Adrenal gland (tissue), 12 donors: Measurements from ENCODE around the gene CCN5. TPM values are rescaled to one million over a fixed set of nuclear protein-coding genes. Genes with fewer than 3 reads are reported as not detected.

Experiments used
- DNase-seq, 7 donors: peaks; one replicate each; pipeline ENCODE4 v3.0.0-alpha.2; 2019 to 2020
- H3K27ac ChIP-seq, 5 donors: fragments of 200-600 bp; sonication (generic) in 4 of 5; 1 replicate in 3 of 5; 2 replicates in 2 of 5; pipeline versions ENCODE4 v1.5.1 to v1.8.0; 2016 to 2020; ENCODE audit warnings: mild to moderate bottlenecking in 1 of 5
- H3K27me3 ChIP-seq: fragments of 200-600 bp; 2 replicates; pipeline ENCODE4 v1.8.0; 2021
- H3K36me3 ChIP-seq, 2 donors: fragments of 200-600 bp; replicated peaks in 1 of 2; 1 replicate in 1 of 2; 2 replicates in 1 of 2; pipeline versions ENCODE4 v1.5.1 to v1.8.0; 2018 to 2022
- H3K4me1 ChIP-seq, 2 donors: fragments of 200-600 bp; replicated peaks in 1 of 2; 1 replicate in 1 of 2; 2 replicates in 1 of 2; pipeline versions ENCODE4 v1.5.1 to v1.8.0; 2018 to 2021
- H3K4me3 ChIP-seq, 4 donors: fragments of 200-600 bp; sonication (generic) in 3 of 4; one replicate each; pipeline ENCODE4 v1.5.1; 2016 to 2018
- H3K9me3 ChIP-seq, 3 donors: fragments of 200-600 bp; sonication (generic) in 1 of 3; replicated peaks in 1 of 3; 1 replicate in 2 of 3; 2 replicates in 1 of 3; pipeline versions ENCODE4 v1.5.1 to v1.8.0; 2016 to 2021
- POLR2A ChIP-seq, 2 donors: fragments of 450-650 bp; IDR thresholded peaks; one replicate each; pipeline ENCODE4 v1.6.1; 2017; ENCODE audit warnings: antibody characterized with exemption in 2 of 2, mild to moderate bottlenecking in 2 of 2, moderate library complexity in 1 of 2
- WGBS, 4 donors: extraction: QIAGEN DNeasy Blood & Tissue Kit in 2 of 4; methylation state at CpG; one replicate each; pipeline versions ENCODE4 v1.1.5 to v1.1.7; 2013 to 2017; 5-methylcytosine and 5-hydroxymethylcytosine counted together
- intact Hi-C, 2 donors: fragments of 100-400 bp; cut with DNase I; formaldehyde crosslinking; loops; one replicate each; pipeline versions ENCODE4 v1.14.1 to v1.15.0; 2022 to 2023
- polyA plus RNA-seq, 3 donors: library from polyadenylated mRNA; stranded (reverse); fragments of 200-250 nt in 2 of 3; fragments of 350-450 nt in 1 of 3; fragmentation: Illumina TruSeq in 1 of 3; extraction: RNeasy Lipid Tissue Mini Kit (QIAGEN cat#74804) in 1 of 3; gene quantifications; one replicate each; pipeline ENCODE4 v1.2.3, GENCODE V29; 2013 to 2014
- total RNA-seq, 9 donors: library from RNA; depleted of rRNA in 4 of 9; stranded (reverse); fragments of >200 nt in 4 of 9; fragments of 120-200 nt in 1 of 9; fragmentation: NEBNext Ultra II Directional in 1 of 9; extraction: Animal tissue kit (Norgen Biotek cat#: 25700) in 1 of 9; gene quantifications; one replicate each; pipeline versions ENCODE4 v1.1.0 to v1.2.4, GENCODE V29; 2013 to 2023
- TF ChIP-seq, protein P1 (sequence below), 6 experiments: fragments of 450-650 bp in 4 of 6; fragments of 200-600 bp in 2 of 6; sonication (generic) in 1 of 6; IDR thresholded peaks; 1 replicate in 5 of 6; 2 replicates in 1 of 6; pipeline versions ENCODE4 v1.5.1 to v1.8.0; 2016 to 2021; ENCODE audit warnings: antibody characterized with exemption in 6 of 6, mild to moderate bottlenecking in 2 of 6, moderate library complexity in 1 of 6
- donor health status: healthy with polysubstance abuse.
- donor health status: Bipolar disorder and iron deficiency.
- donor health status: DM: yes; HTN: yes; CAD: no.
- donor health status: DM: no; HTN: no; CAD: no.
- donor health status: DM: no; HTN: no; CAD: no.
- donor health status: DM: yes; HTN: yes; CAD: no.

CCN5 gene
- total and polyA plus RNA-seq, 12 donors, result 8.0 to 115 (median 52.7) TPM

DNA sequence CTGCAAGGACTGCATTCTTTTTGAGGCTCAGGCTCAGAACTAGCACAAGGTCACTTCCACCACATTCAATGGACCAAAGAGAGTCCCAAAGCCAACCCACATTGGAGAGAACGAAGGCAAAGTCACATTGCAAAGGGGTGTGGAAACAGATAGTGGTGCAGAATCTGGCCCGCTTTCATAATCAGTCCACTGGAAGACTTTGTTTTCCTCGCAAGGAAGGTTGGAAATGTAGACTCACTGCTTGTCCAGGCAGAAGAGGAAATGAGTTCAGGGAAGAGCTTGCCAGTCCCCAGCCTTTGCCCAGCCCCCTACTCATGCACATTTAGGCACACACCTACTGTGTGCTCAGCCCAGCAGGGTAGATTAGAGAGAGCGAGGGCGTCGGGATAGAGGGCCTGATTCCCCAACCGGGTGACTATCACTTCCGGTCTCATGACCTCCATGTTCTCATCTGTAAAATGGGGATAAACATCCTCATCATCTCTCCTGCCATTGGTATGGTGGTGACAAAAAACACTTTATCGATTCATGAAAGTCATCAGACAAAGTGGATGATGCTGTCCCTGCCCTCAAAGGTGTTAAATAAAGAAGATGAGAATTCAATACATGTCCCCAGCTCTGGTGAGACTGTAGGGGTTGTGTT lies 24.3 kb upstream of the CCN5 start:
- TF ChIP-seq POLR2A (IDR thresholded peaks at IDR 0.05), result peak in 1 of 2 donors; percentile 28
- TF ChIP-seq, protein P1, sequence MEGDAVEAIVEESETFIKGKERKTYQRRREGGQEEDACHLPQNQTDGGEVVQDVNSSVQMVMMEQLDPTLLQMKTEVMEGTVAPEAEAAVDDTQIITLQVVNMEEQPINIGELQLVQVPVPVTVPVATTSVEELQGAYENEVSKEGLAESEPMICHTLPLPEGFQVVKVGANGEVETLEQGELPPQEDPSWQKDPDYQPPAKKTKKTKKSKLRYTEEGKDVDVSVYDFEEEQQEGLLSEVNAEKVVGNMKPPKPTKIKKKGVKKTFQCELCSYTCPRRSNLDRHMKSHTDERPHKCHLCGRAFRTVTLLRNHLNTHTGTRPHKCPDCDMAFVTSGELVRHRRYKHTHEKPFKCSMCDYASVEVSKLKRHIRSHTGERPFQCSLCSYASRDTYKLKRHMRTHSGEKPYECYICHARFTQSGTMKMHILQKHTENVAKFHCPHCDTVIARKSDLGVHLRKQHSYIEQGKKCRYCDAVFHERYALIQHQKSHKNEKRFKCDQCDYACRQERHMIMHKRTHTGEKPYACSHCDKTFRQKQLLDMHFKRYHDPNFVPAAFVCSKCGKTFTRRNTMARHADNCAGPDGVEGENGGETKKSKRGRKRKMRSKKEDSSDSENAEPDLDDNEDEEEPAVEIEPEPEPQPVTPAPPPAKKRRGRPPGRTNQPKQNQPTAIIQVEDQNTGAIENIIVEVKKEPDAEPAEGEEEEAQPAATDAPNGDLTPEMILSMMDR (IDR thresholded peaks at IDR 0.05), result no peak
- Histone ChIP-seq H3K9me3 (no peaks in the 10 kb centered on the region), H3K27me3 (no peaks in the 10 kb centered on the region), H3K4me3 (no peak overlapping the region), H3K36me3 (no peaks in the 10 kb centered on the region), H3K27ac (peak overlapping the region in 3 of 5 donors; percentile 37 to 87 (median 56)), H3K4me1 (peaks cover 16 to 39% of the 10 kb centered on the region in 2 donors)
- peak in 5 of 7 donors; percentile 55 to 79 (median 67) for DNase-seq
- intact Hi-C loops, result no loop called here
- 62 to 73% (median 70%) methylated on average over 9 of the region's 9 CpGs for WGBS, 4 donors

DNA sequence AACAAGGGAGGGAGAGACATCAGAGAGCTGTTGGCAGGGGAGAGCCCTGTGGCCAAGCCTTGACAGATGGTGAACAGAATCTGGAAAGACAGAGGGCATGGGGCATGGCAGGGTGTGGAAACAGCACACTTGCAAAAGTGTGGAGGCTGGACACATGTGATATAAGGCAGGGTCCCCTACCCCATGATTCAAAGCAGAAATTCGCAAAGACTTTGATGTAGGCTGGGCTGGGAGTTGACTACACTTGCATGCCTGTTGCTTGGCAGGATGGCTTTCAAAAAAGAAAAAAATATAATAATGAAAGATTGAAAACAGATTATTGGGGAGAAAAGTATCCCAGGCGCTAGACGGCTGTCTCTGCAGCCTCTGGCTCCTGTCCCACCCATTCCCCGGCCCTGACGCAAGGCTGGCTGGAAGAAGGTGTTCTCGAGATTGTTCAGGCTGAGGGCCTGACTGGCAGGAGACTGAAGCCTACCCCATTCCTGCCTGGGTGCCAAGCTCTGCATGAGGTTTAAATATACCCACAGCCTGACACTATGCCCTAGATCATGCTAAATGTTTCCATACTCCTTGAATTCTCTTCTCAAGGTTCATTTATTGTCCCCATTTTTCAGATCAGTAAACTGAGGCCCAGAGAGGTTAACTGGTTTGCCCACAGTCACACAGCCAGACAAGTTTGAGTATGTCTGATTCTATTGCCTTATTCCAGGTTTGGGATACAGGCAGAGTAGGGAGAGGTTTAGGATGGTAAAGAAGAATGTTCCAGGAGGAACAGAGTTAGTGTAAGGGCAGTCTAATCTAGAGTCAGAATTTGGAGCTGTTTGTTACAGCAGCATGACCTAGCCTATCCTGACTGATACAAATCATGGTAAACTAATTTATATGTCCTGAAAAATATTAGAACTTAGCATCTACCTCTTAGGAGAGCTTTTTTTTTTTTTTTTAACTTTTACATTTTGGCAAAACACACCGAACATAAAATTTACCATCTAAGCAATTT lies 23.4 kb upstream of the CCN5 start:
- Histone ChIP-seq H3K4me3 (no peak overlapping the region), H3K27me3 (no peaks in the 10 kb centered on the region), H3K36me3 (no peaks in the 10 kb centered on the region), H3K4me1 (peaks cover 16 to 39% of the 10 kb centered on the region in 2 donors), H3K27ac (peak overlapping the region in 3 of 5 donors; percentile 37 to 87 (median 56)), H3K9me3 (no peaks in the 10 kb centered on the region)
- intact Hi-C loops, result no loop called here
- TF ChIP-seq, protein P1 (IDR thresholded peaks at IDR 0.05), result no peak
- no peak for TF ChIP-seq POLR2A (IDR thresholded peaks at IDR 0.05)
- DNase-seq, result peak in 2 of 7 donors; percentile 38 to 59
- 59 to 78% (median 70%) methylated on average over 7 of the region's 7 CpGs for WGBS, 4 donors

DNA sequence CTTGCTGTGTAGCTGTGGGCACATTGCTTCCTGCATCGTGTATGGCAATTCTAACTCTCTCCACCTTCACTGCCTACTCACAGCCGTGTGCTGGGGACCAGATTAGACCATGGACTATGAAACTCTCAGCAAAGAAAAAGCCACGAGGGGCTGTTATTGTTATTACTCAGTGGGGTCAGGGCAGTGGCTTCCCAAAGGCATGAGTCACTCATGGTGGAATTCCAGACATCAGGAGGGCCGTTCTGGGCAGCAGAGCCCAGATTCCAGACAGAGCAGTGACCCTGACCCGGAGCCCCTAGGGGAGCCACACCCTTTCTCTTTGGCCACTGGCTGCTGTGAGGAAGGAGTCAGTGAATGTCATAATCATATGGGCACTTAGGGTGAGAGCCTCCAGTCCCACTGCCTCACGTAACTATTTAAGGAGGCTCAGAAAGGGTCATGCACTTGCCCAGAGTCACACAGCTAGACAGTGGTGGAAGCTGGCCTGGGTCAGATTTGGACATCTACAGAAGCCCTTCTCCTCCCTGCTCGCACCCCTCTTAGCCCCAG lies 22.2 kb upstream of the CCN5 start:
- WGBS, 4 donors, result 23 to 50% (median 33%) methylated on average over 4 to 7 of the region's 7 CpGs
- Histone ChIP-seq H3K27ac (peak overlapping the region; percentile 62 to 91 (median 79)), H3K9me3 (no peaks in the 10 kb centered on the region), H3K27me3 (no peaks in the 10 kb centered on the region), H3K36me3 (no peaks in the 10 kb centered on the region), H3K4me3 (no peak overlapping the region), H3K4me1 (peaks cover 16 to 39% of the 10 kb centered on the region in 2 donors)
- TF ChIP-seq POLR2A (IDR thresholded peaks at IDR 0.05), result peak in 1 of 2 donors; percentile 67
- TF ChIP-seq, protein P1 (IDR thresholded peaks at IDR 0.05), result no peak
- peak; percentile 60 to 92 (median 92) for DNase-seq
- intact Hi-C loops, result no loop called here

- intact Hi-C loops, result no loop called here
- no peaks in the 10 kb centered on the region for H3K36me3 ChIP-seq
- no peak for TF ChIP-seq POLR2A (IDR thresholded peaks at IDR 0.05)
- TF ChIP-seq, protein P1 (IDR thresholded peaks at IDR 0.05), result no peak
- no peaks in the 10 kb centered on the region for H3K27me3 ChIP-seq
- no peak for DNase-seq
- peaks cover 16 to 39% of the 10 kb centered on the region in 2 donors for H3K4me1 ChIP-seq
- no peaks in the 10 kb centered on the region for H3K9me3 ChIP-seq
- H3K27ac ChIP-seq, result peak overlapping the region in 4 of 5 donors; percentile 62 to 91 (median 80)
- no peak overlapping the region for H3K4me3 ChIP-seq
Measured at GRCh38 chr20:44693627-44694026, 21.5 kb upstream of the CCN5 start.
